Stimulated activated CD4-positive, alpha-beta T cell treated with anti-CD3 and anti-CD28 coated beads, TNF-alpha, amount 100 ng/mL, for 1 hour (primary cell): ENCODE measurements around the gene PRH2.

Experiments
- DNase-seq, 3 donors: peaks; one replicate each; pipeline ENCODE4 v3.0.0-alpha.2; 2020; ENCODE audit warnings: low read depth in 3 of 3, low spot score in 1 of 3

PRH2 gene

GRCh38 chr12:10959804-10960203 is 30.8 kb downstream of the PRH2 start:
- no peak for DNase-seq

- DNase-seq, result no peak
Observed at GRCh38 chr12:10960211-10960610, 31.2 kb downstream of the PRH2 start.

- DNase-seq, result no peak
Observed at GRCh38 chr12:10965476-10965875, 36.4 kb downstream of the PRH2 start.

GRCh38 chr12:10966314-10966713 is 37.3 kb downstream of the PRH2 start:
- DNase-seq, result no peak

GRCh38 chr12:10967409-10967808 is 38.4 kb downstream of the PRH2 start:
- DNase-seq, result no peak

- no peak for DNase-seq
Observed at GRCh38 chr12:10968765-10969456, 39.9 kb downstream of the PRH2 start.

GRCh38 chr12:10974965-10975364 is 45.9 kb downstream of the PRH2 start:
- no peak for DNase-seq

- peak in 2 of 3 donors; percentile 2 to 6 for DNase-seq
Observed at GRCh38 chr12:10982244-10982643, 53.2 kb downstream of the PRH2 start.
